A549 (cell line): Measurements from ENCODE around the gene SMAGP. TPM values are rescaled to one million over a fixed set of nuclear protein-coding genes. Genes with fewer than 3 reads are reported as not detected.

Experiments used
- ATAC-seq, 2 experiments: fragments of 200-7000 bp in 1 of 2; fragments of >200 bp in 1 of 2; cut with Nextera tagmentation in 1 of 2; cut with Tn5 transposase in 1 of 2; 3 replicates each; pipeline versions ENCODE4 v1.8.0 to v1.9.1; 2018 to 2020; ENCODE audit warnings: mild to moderate bottlenecking in 1 of 2, moderate library complexity in 1 of 2
- CTCF ChIA-PET: fragments of 300-600 bp; sonication (Branson Sonifier 250); formaldehyde crosslinking; extraction: SDS; loops from one replicate; lab custom pipeline; 2021; ENCODE audit warnings: antibody characterized with exemption, inconsistent platforms; lab: Yijun Ruan, JAX
- POLR2A ChIA-PET: fragments of 350-600 bp; formaldehyde crosslinking; extraction: SDS; loops from one replicate; lab custom pipeline; 2021; ENCODE audit warnings: antibody characterized with exemption, inconsistent platforms; lab: Yijun Ruan, JAX
- DNase-seq, 2 experiments: peaks; one replicate each; pipeline versions ENCODE4 v3.0.0 to v3.0.0-alpha.2; 2011 to 2016; ENCODE audit warnings: low read depth in 1 of 2, low spot score in 1 of 2
- FAIRE-seq: peaks from 2 replicates; lab custom pipeline; 2011; peaks lifted over from hg19 to GRCh38; lab: Jason Lieb, UNC
- H3K27ac ChIP-seq, 2 experiments: fragments of >200 bp; sonication (Bioruptor Twin); formaldehyde crosslinking; 3 replicates each; pipeline ENCODE4 v1.5.1; 2016 to 2017
- H3K4me1 ChIP-seq: fragments of >200 bp; sonication (Bioruptor Twin); formaldehyde crosslinking; 3 replicates; pipeline ENCODE4 v1.6.1; 2016
- H3K4me2 ChIP-seq: fragments of >200 bp; sonication (Bioruptor Twin); formaldehyde crosslinking; 3 replicates; pipeline ENCODE4 v1.6.1; 2016
- H3K4me3 ChIP-seq: fragments of >200 bp; sonication (Bioruptor Twin); formaldehyde crosslinking; 3 replicates; pipeline ENCODE4 v1.5.1; 2016
- H3K9me3 ChIP-seq: fragments of >200 bp; sonication (Bioruptor Twin); formaldehyde crosslinking; 3 replicates; pipeline ENCODE4 v1.6.1; 2016
- CBX8 ChIP-seq: fragments of 200-600 bp; sonication (generic); IDR thresholded peaks from 2 replicates; pipeline ENCODE4 v1.6.1; 2016
- CHD4 ChIP-seq: fragments of 200-600 bp; sonication (generic); IDR thresholded peaks from 2 replicates; pipeline ENCODE4 v1.6.1; 2016; ENCODE audit warnings: antibody characterized with exemption, mild to moderate bottlenecking, borderline replicate concordance
- CTCF ChIP-seq: fragments of >200 bp; sonication (Bioruptor Twin); formaldehyde crosslinking; IDR thresholded peaks from 3 replicates; pipeline ENCODE4 v1.5.1; 2016
- EHF ChIP-seq: fragments of 250-450 bp; sonication (Bioruptor Pico); IDR thresholded peaks from 2 replicates; pipeline ENCODE4 v1.5.0; 2020; ENCODE audit warnings: mild to moderate bottlenecking
- EHMT2 ChIP-seq: fragments of 200-600 bp; sonication (generic); IDR thresholded peaks from 2 replicates; pipeline ENCODE4 v1.6.1; 2016; ENCODE audit warnings: antibody characterized with exemption, low read depth, mild to moderate bottlenecking, moderate library complexity
- FOSL2 ChIP-seq, 2 experiments: fragments of 450-650 bp in 1 of 2; fragments of >200 bp in 1 of 2; sonication (Bioruptor Twin) in 1 of 2; formaldehyde crosslinking; IDR thresholded peaks; 2 replicates each; pipeline versions ENCODE4 v1.5.0 to v1.6.1; 2016 to 2020; ENCODE audit warnings: mild to moderate bottlenecking in 1 of 2, moderate library complexity in 1 of 2
- GATA3 ChIP-seq: IDR thresholded peaks from 2 replicates; pipeline ENCODE4 v1.6.1; 2012; ENCODE audit warnings: borderline replicate concordance
- HEYL ChIP-seq: fragments of 250-450 bp; sonication (Bioruptor Pico); IDR thresholded peaks from 2 replicates; pipeline ENCODE4 v1.8.0; 2021; ENCODE audit warnings: mild to moderate bottlenecking, moderate library complexity
- HMGXB4 ChIP-seq: fragments of 250-450 bp; sonication (Bioruptor Pico); IDR thresholded peaks from 2 replicates; pipeline ENCODE4 v1.5.0; 2021; ENCODE audit warnings: mild to moderate bottlenecking, moderate library complexity, borderline replicate concordance
- HOXB13 ChIP-seq: fragments of 250-450 bp; sonication (Bioruptor Pico); IDR thresholded peaks from 2 replicates; pipeline ENCODE4 v1.5.0; 2020; ENCODE audit warnings: low read depth, mild to moderate bottlenecking, moderate library complexity
- HOXB5 ChIP-seq: fragments of 250-450 bp; sonication (Bioruptor Pico); IDR thresholded peaks from 2 replicates; pipeline ENCODE4 v1.5.0; 2020; ENCODE audit warnings: mild to moderate bottlenecking, moderate library complexity
- JUN ChIP-seq, 2 experiments: fragments of >200 bp; sonication (Bioruptor Twin); formaldehyde crosslinking; IDR thresholded peaks; 2 replicates in 1 of 2; 3 replicates in 1 of 2; pipeline ENCODE4 v1.6.1; 2016 to 2017
- JUNB ChIP-seq: fragments of >200 bp; sonication (Bioruptor Twin); formaldehyde crosslinking; IDR thresholded peaks from 2 replicates; pipeline ENCODE4 v1.6.1; 2016
- MYC ChIP-seq: IDR thresholded peaks from 2 replicates; pipeline ENCODE4 v1.6.1; 2012; ENCODE audit warnings: mild to moderate bottlenecking, inconsistent platforms, low read length, improper control_type of control experiment, borderline replicate concordance
- NFE2L2 ChIP-seq: fragments of 150-350 bp; conservative IDR thresholded peaks from 2 replicates; pipeline ENCODE4 v1.6.1; 2014; ENCODE audit warnings: low read length
- NPAS2 ChIP-seq: fragments of 250-450 bp; sonication (Bioruptor Pico); IDR thresholded peaks from 2 replicates; pipeline ENCODE4 v1.8.0; 2022; ENCODE audit warnings: mild to moderate bottlenecking, moderate library complexity, borderline replicate concordance
- PHF8 ChIP-seq: fragments of 200-600 bp; sonication (generic); IDR thresholded peaks from 2 replicates; pipeline ENCODE4 v1.6.1; 2016; ENCODE audit warnings: low read depth, mild to moderate bottlenecking, antibody characterized with exemption, moderate library complexity, borderline replicate concordance
- RAD21 ChIP-seq, 2 experiments: fragments of >200 bp in 1 of 2; sonication (Bioruptor Twin) in 1 of 2; formaldehyde crosslinking in 1 of 2; IDR thresholded peaks in 1 of 2; conservative IDR thresholded peaks in 1 of 2; 2 replicates in 1 of 2; 3 replicates in 1 of 2; pipeline ENCODE4 v1.6.1; 2012 to 2018; ENCODE audit warnings: inconsistent platforms in 1 of 2
- RARB ChIP-seq: fragments of 250-450 bp; sonication (Bioruptor Pico); IDR thresholded peaks from 2 replicates; pipeline ENCODE4 v1.8.0; 2021; ENCODE audit warnings: mild to moderate bottlenecking, moderate library complexity
- RFX5 ChIP-seq: fragments of 450-650 bp; IDR thresholded peaks from 2 replicates; pipeline ENCODE4 v1.7.1; 2014; ENCODE audit warnings: antibody characterized with exemption, mild to moderate bottlenecking, moderate library complexity
- RNF2 ChIP-seq: fragments of 200-600 bp; sonication (generic); IDR thresholded peaks from 2 replicates; pipeline ENCODE4 v1.6.1; 2016; ENCODE audit warnings: low read depth, mild to moderate bottlenecking, antibody characterized with exemption, moderate library complexity, borderline replicate concordance
- SMC3 ChIP-seq: fragments of >200 bp; sonication (Bioruptor Twin); formaldehyde crosslinking; IDR thresholded peaks from 3 replicates; pipeline ENCODE4 v1.6.1; 2018; ENCODE audit warnings: inconsistent platforms
- TP53 ChIP-seq: fragments of 250-450 bp; sonication (Bioruptor Pico); IDR thresholded peaks from 2 replicates; pipeline ENCODE4 v1.5.0; 2021; ENCODE audit warnings: mild to moderate bottlenecking, moderate library complexity
- USF2 ChIP-seq: fragments of 450-650 bp; IDR thresholded peaks from 2 replicates; pipeline ENCODE4 v1.6.1; 2014; ENCODE audit warnings: antibody characterized with exemption
- WGBS: methylation state at CpG from one replicate; pipeline ENCODE4 v1.1.6; 2017; ENCODE audit errors: missing lambda C conversion rate; 5-methylcytosine and 5-hydroxymethylcytosine counted together
- polyA plus RNA-seq, 4 experiments: library from polyadenylated mRNA; depleted of rRNA in 3 of 4; stranded (reverse); fragments of >200 nt; fragmentation: RNase III in 1 of 4; extraction: RNeasy Plus Mini Kit Qiagen cat#74134 plus additional on column Dnase treatment in 1 of 4; gene quantifications; 2 replicates in 3 of 4; 3 replicates in 1 of 4; pipeline ENCODE4 v1.2.3, GENCODE V29; 2011 to 2017
- TF ChIP-seq, protein P1 (sequence below): IDR thresholded peaks from 2 replicates; pipeline ENCODE4 v1.6.1; 2012

Gene SMAGP
- polyA plus RNA-seq, 2 of the 4 experiments (the other 2 are of a cell fraction), result 15.5 to 27.2 TPM

DNA sequence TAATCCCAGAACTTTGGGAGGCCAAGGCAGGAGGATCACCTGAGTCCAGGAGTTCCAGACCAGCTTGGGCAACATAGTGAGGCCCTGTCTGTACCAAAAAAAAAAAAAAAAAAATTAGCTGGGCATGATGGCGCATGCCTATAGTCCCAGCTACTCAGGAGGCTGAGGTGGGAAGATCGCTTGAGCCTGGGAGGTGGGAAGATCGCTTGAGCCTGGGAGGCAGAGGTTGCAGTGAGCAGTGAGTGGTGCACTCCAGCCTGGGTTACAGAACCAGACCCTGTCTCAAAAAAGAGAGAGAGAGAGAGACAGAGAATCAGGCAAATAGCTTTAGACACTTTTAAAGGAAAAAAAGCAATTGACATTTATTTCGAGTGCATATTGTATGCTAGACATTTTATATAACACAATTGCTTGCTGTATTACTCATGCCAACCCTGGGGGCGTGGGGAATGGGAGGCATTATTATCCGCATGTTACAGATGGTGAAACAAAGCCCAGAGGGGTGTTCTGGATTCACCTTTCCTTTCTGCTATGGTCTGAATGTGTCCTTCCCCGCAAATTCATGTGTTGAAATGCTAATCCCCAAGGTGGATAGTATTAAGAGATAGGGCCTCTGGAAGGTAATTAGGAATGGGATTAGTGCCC lies 62.1 kb downstream of the SMAGP start:
- ChIA-PET POLR2A (no interaction called here), CTCF (interaction anchor here (3.2 kb wide), 1 partner anchor 9 kb away, joined by 11 read pairs; the partner anchor contains the start of gene POU6F1)
- ATAC-seq, result no peak
- no peak overlapping the region for H3K4me2 ChIP-seq
- TF ChIP-seq RNF2, result no peak
- no peak for TF ChIP-seq SMC3
- TF ChIP-seq NPAS2, result no peak
- TF ChIP-seq GATA3, result no peak
- no peak for TF ChIP-seq HEYL (CRISPR knock-in tag)
- TF ChIP-seq, protein P1, sequence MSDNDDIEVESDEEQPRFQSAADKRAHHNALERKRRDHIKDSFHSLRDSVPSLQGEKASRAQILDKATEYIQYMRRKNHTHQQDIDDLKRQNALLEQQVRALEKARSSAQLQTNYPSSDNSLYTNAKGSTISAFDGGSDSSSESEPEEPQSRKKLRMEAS, result no peak
- TF ChIP-seq EHF, result no peak
- H3K9me3 ChIP-seq, result no peaks in the 10 kb centered on the region
- WGBS, result 71% methylated on average over 7 of the region's 7 CpGs
- DNase-seq, result no peak
- no peak for FAIRE-seq
- H3K27ac ChIP-seq, result no peak overlapping the region
- H3K4me1 ChIP-seq, result 0 out of 3 replicates have a peak, but pooled peaks cover 3% of the 10 kb centered on the region
- no peak overlapping the region for H3K4me3 ChIP-seq

DNA sequence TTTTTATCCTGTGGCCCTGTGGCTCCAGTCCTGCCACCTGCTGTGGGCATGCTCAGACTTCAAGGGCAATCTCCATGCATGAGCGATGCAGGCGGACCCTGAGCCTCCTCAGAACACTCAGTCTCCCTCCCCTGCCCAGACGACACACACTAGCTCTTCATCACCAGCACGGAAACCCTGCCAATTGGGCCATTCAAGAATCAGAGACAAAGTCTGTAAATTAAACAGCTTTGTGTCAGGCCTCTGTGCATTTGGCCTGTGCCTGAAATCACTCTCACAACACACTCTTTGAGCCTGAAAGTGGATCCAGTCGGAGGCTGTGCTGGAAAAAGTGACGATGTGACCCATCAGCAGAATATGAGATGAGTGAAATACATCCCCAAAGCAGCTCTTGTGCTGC lies 64.9 kb downstream of the SMAGP start:
- Histone ChIP-seq H3K4me1 (0 out of 3 replicates have a peak, but pooled peaks cover 3% of the 10 kb centered on the region), H3K4me2 (no peak overlapping the region), H3K27ac (no peak overlapping the region), H3K9me3 (no peaks in the 10 kb centered on the region), H3K4me3 (no peak overlapping the region)
- DNase-seq (no peak), ATAC-seq (no peak), FAIRE-seq (no peak)
- ChIA-PET POLR2A (interaction anchor here (1.6 kb wide), 1 partner anchor 13 kb away, joined by 6 read pairs; the partner anchor contains the start of gene POU6F1), CTCF (interaction anchor here (1.7 kb wide), 1 partner anchor 11 kb away, joined by 5 read pairs; no protein-coding TSS in a partner anchor)
- WGBS, result 91% methylated on average over 6 of the region's 6 CpGs
- TF ChIP-seq NFE2L2 (no peak), RFX5 (no peak), PHF8 (no peak), CHD4 (no peak), HOXB13 (CRISPR knock-in tag) (no peak), RARB (CRISPR knock-in tag) (no peak), JUN (IDR thresholded peaks at IDR 0.05) (no peak), MYC (no peak), RAD21 (conservative IDR thresholded peaks at IDR 0.05 in 1 of 2, IDR thresholded peaks at IDR 0.05 in 1 of 2) (no peak)

GRCh38 chr12:51202718-51203117 lies 67.5 kb downstream of the SMAGP start:
- ChIA-PET POLR2A (no interaction called here), CTCF (interaction anchor here (3.0 kb wide), 1 partner anchor 16 kb away, joined by 6 read pairs; no protein-coding TSS in a partner anchor)
- Histone ChIP-seq H3K4me1 (0 out of 3 replicates have a peak, but pooled peaks cover 3% of the 10 kb centered on the region), H3K9me3 (no peaks in the 10 kb centered on the region), H3K27ac (no peak overlapping the region), H3K4me2 (no peak overlapping the region), H3K4me3 (no peak overlapping the region)
- DNase-seq (no peak), ATAC-seq (no peak), FAIRE-seq (no peak)
- 85% methylated on average over 5 of the region's 5 CpGs for WGBS
- no peak for TF ChIP-seq JUNB
- TF ChIP-seq FOSL2 (IDR thresholded peaks at IDR 0.05), result no peak
- no peak for TF ChIP-seq FOSL2 (CRISPR knock-in tag; IDR thresholded peaks at IDR 0.05)
- no peak for TF ChIP-seq CTCF
- TF ChIP-seq RFX5, result no peak
- no peak for TF ChIP-seq EHMT2
- no peak for TF ChIP-seq RARB (CRISPR knock-in tag)
- TF ChIP-seq CBX8, result no peak
- no peak for TF ChIP-seq TP53 (CRISPR knock-in tag)
- TF ChIP-seq HOXB5 (CRISPR knock-in tag), result no peak
- TF ChIP-seq HMGXB4 (CRISPR knock-in tag), result no peak
- no peak for TF ChIP-seq USF2
